Liver (tissue), 3 donors: Measurements from ENCODE around the gene MROH9.

ENCODE experiments used
- ATF3 ChIP-seq: IDR thresholded peaks from 2 replicates; pipeline ENCODE4 v1.6.1; 2016; ENCODE audit warnings: antibody characterized with exemption
- CTCF ChIP-seq: fragments of 150-350 bp; IDR thresholded peaks from 2 replicates; pipeline ENCODE4 v1.5.1; 2017; ENCODE audit warnings: improper control_type of control experiment, low read depth, low read length; ENCODE audit not compliant: missing input control
- FOXA1 ChIP-seq: IDR thresholded peaks from 2 replicates; pipeline ENCODE4 v1.6.1; 2016; ENCODE audit warnings: antibody characterized with exemption
- GABPA ChIP-seq, 2 donors: IDR thresholded peaks in 1 of 2; conservative IDR thresholded peaks in 1 of 2; 2 replicates each; pipeline ENCODE4 v1.6.1; 2016; ENCODE audit warnings: antibody characterized with exemption in 2 of 2, mild to moderate bottlenecking in 1 of 2, moderate library complexity in 1 of 2
- RAD21 ChIP-seq, 2 donors: IDR thresholded peaks; 2 replicates each; pipeline ENCODE4 v1.6.1; 2016; ENCODE audit warnings: antibody characterized with exemption in 2 of 2, mild to moderate bottlenecking in 2 of 2
- REST ChIP-seq: IDR thresholded peaks from 2 replicates; pipeline ENCODE4 v1.6.1; 2016; ENCODE audit warnings: antibody characterized with exemption, mild to moderate bottlenecking
- SP1 ChIP-seq: IDR thresholded peaks from 2 replicates; pipeline ENCODE4 v1.6.1; 2018; ENCODE audit warnings: antibody characterized with exemption, mild to moderate bottlenecking
- TAF1 ChIP-seq: conservative IDR thresholded peaks from 2 replicates; pipeline ENCODE4 v1.6.1; 2016; ENCODE audit warnings: antibody characterized with exemption, mild to moderate bottlenecking
- YY1 ChIP-seq: IDR thresholded peaks from 2 replicates; pipeline ENCODE4 v1.6.1; 2016; ENCODE audit warnings: antibody characterized with exemption, mild to moderate bottlenecking
- donor health status: healthy.
- donor health status: healthy.

- TF ChIP-seq ATF3 (no peak), CTCF (no peak), FOXA1 (no peak), YY1 (no peak), GABPA (IDR thresholded peaks at IDR 0.05 in 1 of 2, conservative IDR thresholded peaks at IDR 0.05 in 1 of 2) (no peak), RAD21 (IDR thresholded peaks at IDR 0.05) (no peak), TAF1 (no peak), SP1 (no peak), REST (no peak)
Observed at GRCh38 chr1:171109966-171110365, 174.6 kb downstream of the MROH9 start.
